NCI-H2196 (cell line): ENCODE data around the gene RFXAP.

Experiments used
- DNase-seq: peaks from one replicate; lab custom pipeline; 2025; ENCODE audit not compliant: unreplicated experiment; lab: John Stamatoyannopoulos, UW

Gene RFXAP

DNA sequence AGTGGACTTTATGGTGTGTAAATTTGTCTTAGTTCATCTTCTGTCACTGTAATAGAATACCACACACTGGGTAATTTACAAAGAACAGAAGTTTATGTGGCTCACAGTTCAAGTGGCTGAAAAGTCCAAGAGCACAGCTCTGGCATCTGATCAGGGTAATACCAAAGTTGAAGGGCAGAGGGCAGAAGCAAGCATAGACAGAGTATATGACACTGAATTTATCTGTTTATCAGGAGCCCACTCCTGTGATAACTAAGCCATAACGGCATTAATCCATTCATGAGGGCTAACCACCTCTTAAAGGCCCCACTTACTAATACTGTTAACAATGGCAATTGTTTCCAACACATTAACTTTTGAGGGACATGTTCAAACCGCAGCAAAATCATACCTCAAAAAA is 4.0 kb upstream of the RFXAP start:
- no peak for DNase-seq

DNA sequence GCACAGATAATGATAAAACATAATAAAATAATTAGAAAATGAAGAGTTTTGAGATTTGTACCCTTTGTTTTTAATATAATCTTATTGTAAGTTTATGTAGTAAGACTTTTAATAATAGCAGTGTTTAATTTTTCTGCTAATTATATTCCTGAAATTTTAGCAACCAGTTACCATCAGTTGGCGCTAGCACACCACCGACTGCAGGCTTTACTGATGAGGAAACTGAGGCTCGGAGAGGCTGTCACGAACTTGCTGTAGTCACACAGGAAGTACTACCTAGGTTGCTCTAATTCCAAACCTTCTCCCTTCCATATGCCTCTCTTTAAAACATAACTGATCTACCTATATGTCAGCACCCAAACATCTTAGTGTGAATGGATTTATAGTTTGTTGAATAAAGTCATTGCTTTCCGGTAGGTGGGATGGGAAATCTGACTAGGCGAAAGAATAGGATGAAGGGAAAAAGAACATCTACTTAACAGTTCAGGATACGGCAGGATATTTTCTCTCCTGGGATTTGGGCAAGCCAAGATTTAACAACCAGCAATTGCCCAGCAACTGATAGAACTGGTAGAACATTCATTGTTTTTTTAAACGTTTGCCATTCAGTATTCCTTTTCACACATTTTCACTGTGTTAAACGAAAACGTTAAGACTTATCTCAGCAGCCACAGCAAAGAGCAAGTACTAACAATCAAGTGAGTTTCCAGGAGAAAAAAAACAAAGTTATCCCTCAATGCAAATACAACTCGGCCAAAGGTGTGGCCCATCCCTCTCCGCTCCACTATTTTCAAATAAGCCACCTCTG is 822 bp upstream of the RFXAP start:
- DNase-seq, result no peak

DNA sequence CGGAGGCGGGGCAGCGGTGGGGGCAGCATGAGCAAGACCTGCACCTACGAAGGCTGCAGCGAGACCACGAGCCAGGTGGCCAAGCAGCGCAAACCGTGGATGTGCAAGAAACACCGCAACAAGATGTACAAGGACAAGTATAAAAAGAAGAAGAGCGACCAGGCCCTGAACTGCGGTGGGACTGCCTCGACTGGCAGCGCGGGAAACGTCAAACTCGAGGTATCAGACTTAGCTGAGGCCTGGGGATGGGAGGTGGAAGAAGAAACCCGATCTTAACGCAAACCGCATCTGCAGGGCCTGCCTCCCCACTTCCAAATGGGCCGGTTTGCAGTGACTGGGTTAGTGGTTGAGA is 693 bp downstream of the RFXAP start:
- DNase-seq, result no peak

DNA sequence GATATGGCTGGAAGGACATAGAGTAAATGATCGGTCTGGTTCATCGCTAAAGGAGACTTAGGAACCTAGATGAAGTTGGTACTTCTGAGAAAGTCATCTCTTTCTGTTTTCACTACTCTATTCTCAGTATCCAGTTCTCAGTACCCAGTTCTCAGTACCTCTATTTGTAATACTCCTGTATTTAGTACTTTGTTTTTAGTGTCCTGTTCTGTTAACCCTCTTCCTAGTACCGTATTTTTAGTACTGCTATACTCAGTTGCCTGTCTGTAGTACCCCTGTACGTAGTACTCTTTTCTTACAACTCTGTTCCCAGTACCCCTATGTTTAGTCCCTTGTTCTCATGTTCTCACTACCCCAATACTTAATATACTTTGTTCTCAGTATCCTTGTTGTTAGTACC is 1.2 kb downstream of the RFXAP start:
- DNase-seq, result no peak

DNA sequence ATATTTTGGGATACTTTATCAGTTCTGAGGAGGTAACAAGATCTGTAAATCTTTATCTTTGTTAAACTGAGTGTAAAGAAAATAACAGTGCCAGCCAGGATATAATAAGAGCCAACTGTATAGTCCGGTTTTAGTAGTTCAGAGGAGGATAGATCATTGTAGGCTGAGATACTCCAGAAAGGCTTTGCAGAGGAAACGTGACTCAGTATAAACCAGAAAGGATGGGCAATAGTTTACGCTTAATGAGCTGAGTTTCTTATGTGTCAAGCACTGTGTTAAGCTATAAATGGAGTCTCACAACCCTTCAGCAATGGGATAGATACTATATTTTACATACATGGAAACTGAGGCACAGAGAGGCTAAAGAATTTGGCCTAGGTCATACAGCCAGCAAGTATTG is 3.8 kb downstream of the RFXAP start:
- DNase-seq, result no peak

DNA sequence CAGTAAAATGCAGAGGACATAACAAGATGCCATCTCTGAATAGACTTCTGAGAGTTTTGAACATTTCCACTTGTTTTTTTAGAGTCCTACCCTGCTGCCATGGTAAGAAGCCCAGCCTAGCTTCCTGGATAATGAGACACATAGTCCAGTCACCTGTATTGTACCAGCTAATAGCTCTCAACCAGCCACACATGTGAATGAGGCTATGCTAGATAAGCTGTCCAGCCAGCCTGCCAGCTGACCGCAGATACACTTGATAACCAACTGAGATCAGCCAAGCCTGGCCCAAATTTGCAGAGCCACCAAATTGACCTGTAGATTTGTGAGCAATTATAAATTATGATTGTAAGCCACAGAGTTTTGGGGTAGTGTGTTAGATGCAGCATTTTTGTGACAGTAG is 10.7 kb downstream of the RFXAP start:
- no peak for DNase-seq

DNA sequence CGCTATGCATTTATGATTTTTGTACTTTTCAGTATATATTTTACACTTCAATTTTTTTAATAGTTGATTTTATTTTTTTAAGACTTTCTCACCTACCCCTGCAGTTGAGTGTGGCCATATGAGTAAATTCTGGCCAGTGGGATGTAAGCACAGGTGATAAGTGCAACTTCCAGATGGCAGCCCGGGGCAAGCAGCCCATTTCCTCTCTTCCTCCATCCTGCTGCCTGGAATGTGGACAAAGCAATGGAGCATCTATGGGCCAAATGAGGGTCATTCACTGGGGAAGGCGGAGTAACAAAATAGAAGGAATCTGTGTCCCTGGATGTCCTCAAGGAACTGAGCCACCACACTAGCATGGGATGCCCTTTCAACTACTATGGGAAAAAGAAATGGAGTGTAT is 12.3 kb downstream of the RFXAP start:
- DNase-seq, result no peak

DNA sequence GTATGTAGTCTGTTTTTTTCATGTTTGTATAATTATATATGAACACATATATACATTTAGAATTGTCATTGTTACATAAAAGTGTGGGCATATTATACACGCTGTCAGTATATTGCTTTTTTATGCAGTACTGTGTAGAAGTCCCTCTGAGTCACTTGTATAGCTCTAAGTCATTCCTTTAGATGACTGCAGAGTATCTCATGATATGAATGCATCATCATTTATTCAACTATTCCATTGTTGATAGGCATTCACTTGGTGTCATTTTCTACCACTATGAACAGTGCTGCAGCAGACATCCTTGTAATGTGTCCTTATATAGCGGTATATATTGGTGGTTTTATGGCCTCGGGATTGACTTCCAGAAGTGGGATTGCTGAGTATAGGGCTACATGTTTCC is 15.3 kb downstream of the RFXAP start:
- no peak for DNase-seq

DNA sequence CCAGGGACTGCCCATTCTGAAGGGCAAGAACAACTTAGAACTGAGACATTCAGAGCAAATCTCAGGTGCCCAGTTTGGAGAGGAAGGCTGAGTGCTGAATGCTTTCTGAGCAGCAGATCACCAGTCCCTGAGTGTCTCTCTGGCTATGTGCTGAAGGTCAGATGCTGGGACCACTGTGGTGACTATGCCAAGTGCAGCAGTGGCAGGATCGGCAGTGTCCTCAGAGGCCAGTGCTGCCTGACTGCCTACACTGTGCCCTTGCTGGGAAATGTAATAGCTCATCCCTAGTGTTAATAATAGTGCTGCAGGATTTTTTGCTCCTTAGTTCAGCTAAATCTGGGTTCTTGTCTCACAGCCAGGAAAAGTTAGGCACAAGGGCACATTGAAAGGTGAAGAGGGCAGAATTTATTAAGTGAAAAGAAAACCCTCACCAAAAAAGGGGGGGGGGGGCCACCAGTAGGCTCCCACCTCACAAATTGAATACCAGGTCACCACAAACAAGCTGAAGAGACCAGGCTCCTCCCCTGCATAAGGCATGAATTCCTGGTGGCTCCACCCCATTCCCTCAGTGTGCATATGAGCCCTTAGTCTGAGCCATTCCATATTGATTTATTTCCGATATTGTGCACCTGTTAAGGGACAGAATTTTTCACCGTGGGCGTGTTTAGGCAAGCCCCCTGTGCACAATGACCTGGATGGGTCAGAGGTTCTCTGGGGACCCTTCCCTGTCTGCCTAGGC is 18.5 kb downstream of the RFXAP start:
- no peak for DNase-seq

DNA sequence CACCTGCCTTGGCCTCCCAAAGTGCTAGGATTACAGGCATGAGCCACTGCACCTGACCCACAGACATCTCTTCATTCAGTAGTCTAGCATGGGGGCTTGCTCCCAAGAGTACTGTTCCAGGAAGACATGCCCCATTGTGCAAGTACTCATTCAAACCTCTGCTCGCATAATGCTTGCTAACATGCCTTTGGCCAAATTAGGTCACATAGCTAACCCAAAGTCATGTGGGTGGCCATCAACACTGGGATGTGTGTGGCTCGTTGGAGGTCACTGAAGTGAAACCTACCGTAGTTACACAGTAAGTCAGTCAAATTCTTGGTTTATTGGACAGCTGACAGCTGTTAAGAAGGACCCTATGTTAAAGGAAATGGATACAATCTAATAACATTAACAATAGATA is 20.3 kb downstream of the RFXAP start:
- no peak for DNase-seq

DNA sequence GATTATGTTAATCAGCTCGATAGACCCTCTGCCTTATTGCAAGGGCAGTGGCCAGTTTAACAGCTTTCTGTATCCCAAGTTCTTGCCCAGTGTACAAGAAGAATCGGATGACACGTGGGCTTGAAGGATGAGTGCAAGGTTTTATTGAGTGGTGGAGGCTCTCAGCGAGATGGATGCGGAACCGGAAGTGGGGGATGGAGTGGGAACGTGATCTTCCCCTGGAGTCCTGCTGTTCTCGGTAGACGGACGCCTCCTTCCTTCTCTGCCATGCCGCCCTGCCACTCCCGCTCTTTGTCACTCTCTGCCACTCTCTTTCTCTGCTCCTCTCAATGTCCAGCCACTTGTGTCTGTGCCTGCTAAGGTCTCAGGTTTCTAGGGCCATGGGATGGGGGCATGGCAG is 21.0 kb downstream of the RFXAP start:
- no peak for DNase-seq

DNA sequence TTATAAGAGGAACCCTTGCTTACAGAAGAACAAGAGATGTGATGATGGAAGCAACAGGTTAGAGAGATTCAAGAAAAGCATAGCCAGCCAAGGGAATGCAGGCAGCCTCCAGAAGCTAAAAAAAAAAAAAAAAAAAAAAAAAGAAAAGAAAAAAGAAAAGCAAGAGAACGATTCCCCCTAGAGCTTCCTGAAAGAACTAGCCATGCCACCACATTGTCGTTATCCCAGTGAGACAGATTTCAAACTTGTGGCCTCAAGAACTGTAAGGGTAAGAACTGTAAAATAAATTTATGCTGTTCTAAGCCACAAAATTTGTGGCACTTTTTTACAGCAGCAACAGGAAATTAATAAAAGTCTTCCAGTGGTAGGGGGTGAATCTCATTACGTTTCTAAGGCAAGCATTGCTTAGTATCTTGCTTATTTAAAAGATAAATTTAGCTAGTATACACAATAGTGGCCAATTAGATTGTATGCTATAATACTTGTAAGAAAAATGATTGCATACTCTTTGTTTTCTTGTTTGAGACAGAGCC is 21.8 kb downstream of the RFXAP start:
- DNase-seq, result no peak

DNA sequence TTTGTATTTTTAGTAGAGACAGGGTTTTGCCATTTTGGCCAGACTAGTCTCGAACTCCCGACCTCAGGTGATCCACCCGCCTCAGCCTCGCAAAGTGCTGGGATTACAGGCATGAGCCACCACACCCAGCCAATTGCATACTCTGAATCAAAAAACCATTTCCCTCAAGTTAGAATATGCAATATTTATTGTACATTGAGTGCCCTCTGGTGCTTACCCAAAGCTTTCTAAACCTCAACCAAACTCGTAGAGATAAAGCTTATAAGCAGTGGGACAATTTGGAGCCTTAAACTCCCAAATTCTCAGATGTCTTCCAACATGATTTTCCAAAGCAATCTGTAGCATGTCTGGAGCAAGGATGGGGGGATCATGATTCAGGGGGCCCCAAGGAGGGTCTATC is 22.4 kb downstream of the RFXAP start:
- no peak for DNase-seq

DNA sequence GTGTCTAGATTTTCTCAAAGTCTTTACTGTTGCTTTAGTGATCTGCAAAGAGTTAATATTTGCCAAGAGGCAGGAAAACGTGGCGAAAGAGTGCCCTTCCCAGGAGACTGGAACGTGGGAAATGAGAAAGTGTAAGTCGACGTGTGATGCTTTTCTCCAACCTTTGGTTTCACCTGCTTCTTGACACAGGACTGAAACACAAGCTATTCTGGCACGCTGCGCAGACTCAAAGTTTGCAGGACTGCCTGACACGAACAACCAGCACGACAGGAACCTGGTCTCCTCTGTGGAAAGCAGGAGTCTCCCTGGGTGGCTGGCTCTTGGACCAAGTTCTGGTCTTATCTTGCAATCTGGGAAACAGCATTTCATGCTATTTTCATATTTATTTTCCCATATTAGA is 28.6 kb downstream of the RFXAP start:
- no peak for DNase-seq

DNA sequence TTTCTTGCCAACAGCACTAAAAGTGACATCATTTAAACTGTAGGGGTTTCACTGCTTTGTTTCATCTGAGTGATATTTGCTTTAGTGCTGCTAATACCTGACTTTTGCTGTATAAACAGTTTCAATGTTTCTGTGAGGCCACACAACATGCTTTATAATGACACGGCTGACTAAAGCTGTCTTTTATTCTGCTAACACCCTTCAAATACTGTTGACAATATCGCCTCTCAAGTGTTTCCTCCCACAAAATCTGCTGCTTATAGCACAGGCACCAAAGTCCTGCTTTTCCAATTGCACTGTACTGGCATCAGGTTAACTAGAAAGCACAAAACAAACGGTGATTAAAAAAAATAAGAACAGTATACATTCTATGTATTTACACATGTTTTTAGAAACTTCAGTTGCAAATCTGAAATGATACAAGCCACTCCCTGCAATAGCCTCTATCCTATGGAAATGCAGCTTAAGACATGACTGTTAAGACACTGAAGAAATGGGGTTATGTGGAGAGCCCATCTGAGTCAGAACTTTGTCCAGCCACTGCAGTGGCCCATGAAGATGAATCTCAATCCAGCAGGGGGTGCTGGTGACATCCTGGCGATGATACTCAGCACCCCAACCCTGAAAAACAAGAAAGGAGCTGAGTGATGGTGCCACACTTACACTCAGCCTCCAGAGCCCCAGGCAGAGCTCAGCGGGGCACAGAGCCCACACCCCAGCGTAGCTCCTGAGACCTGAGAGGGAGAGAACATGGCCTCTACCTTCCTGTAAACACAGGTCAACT is 29.4 kb downstream of the RFXAP start:
- DNase-seq, result no peak

DNA sequence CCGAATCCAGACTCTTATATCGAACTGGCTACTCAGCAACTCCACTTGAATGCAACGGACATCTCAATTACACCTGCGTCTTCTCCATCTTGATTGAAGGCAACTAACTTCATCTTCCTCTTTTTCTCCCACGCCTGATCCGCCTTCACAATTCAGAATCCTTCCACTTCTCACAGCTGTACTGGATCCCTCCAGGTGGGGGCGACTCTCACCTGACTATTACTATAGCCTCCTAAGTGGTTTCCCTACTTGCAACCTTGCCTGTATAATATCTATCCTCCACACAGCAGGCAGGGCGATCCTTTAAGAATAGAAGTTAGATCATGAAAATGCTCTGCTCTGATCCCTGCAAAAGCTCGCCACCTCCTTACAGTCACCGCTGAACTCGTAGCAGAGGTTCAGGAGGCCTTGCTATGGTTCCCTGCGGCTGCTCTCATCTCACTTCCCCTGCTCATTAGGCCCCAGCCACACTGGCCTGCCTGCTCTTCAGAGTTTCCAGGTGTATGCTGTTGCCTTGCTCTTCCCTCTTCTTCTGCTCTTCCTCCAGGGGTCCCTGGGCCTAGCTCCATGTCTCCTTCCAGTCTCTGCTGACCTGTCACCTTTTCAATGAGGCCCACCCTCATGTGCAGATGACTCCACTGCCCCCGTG is 31.9 kb downstream of the RFXAP start:
- DNase-seq, result no peak

DNA sequence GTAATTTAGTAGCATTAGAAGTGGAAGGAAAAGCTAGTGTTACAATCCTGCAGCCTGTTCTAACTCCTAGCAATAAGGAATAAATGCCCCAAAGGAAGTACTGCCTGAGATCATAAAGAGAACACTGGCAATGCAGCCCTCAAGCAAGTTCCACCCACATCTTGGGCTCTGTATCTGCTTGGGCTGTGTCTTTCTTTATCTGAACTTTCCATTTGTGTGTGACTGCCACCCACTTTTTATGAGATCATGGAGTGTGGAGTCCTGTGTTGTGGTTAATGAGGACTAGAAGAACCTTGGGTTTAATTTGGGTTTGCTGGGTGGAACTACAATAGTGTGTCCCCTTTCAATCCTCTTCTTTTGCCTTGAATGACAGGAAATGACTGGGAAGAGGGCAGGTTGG is 38.2 kb downstream of the RFXAP start:
- no peak for DNase-seq

DNA sequence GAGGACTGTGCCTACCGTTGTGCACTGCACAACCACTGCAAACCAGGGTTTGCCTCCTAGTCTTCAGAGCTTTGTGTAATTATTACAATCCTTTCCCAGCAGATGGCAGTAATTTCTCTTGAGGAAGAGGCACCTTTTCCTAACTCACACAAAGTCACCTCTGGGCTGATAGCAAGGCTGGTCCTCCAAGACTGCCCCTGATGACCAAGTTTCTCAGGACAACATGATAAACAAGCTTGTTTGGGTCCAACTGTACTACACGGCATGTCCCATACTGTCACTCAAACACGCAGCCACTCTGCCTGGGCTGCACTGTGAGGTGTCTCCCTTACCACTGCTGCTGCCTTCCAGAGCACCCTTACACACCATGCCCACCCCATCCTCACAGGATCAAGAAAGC is 39.3 kb downstream of the RFXAP start:
- peak; percentile 61 for DNase-seq

DNA sequence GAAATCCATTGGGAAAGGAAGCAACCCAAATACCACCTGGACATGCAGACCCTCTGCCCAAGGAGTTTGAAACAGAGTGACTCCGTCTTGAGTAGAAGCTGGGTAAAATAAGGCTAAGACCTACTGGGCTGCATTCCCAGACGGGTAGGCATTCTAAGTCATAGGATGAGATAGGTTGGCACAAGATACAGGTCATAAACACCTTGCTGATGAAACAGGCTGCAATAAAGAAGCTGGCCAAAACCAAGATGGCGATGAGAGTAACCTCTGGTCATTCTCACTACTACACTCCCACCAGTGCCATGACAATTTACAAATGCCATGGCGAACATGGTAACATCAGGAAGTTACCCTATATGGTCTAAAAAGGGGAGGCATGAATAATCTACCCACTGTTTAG is 40.2 kb downstream of the RFXAP start:
- DNase-seq, result no peak

DNA sequence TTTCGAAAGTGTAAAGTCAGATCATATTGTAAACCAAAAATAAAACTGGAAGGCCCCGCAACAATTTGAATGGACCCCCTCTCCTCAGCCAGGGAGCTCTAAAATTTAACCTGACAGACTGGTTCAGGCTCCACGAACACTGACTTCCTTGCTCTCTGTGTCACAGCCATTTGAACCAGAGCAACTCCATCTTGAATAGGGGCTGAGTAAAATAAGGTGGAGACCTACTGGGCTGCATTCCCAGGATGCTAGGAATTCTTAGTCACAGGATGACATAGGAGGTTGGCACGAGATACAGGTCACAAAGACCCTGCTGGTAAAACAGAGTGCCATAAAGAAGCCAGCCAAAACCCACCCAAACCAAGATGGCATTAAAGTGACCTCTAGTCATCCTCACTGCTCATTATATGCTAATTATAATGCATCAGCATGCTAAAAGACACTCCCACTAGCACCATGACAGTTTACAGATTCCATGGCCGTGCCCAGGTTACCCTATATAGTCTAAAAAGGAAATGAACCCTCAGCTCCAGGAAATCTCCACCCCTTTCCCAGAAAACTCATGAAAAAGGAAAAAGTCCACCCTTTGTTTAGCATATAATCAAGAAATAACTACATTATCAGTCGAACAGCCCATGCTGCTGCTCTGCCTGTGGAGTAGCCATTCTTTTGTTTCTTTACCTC is 43.1 kb downstream of the RFXAP start:
- no peak for DNase-seq

DNA sequence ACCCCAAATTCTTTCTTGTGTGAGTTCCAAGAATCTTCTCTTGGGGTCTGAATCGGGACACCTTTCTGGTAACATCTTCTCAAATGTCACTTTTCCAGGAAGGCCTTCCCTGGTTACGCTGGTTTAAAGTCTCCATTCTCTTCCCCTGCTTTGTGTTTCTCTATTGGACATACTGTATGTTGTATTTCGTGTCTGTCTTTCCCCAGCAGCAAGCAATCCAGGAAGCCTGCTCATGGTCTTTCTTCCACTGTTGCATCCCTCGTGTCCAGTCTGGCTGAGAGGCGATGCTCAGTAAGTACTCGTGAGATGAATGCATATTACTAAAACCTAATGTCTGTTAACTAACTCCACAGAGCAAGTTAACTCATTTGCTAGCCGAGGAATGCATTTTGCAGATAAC is 43.7 kb downstream of the RFXAP start:
- no peak for DNase-seq
